ENCODE results near the gene ILK. TPM values are rescaled to one million over a fixed set of nuclear protein-coding genes. Genes with fewer than 3 reads are reported as not detected.

Gene ILK
- total and polyA plus RNA-seq, 2 donors (not counting 1 experiment from before 2014, with no cell fraction given), result 176 to 420 TPM

DNA sequence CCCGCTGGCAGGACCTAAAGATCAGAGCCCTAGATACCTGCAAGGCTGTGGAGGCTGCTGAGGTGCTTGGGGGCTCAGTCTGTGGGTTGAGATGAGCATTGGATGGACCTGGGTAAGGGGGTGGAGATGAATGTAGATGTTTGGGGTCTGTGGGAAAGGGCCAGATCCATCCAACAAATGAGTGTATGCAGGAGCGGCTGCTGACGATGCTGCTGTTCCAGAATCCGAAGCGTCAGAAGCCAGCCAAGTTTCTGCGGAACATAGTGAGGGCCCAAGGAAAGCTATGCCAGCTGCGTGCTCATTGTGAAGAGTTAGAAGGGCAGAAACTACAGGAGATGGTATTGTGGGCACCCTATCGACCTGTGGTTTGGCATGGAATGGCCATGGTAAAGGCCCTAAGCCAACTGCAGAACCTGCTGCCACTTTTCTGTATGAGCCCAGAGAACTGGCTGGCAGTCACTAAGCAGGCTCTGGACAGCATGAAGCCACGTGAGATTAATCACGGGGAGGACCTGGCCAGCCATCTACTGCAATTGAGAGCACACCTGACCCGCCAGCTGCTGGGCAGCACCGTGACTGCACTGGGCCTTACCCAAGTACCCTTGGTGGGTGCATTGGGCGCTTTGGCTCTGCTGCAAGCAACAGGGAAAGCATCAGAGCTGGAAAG, 36.7 kb upstream of the ILK start:
- no peak overlapping the region for H2AFZ ChIP-seq (ENCODE audit: low read length)
- no peaks in the 10 kb centered on the region for H3K36me3 ChIP-seq (ENCODE audit: control insufficient read depth, insufficient read depth, low read length)
- no peaks in the 10 kb centered on the region for H3K27me3 ChIP-seq (ENCODE audit: control insufficient read depth, insufficient read depth, low read length)
- no peak for DNase-seq (ENCODE audit: low read depth in 2 of 2)
- H3K4me3 ChIP-seq (replicated peaks in 1 of 4; ENCODE audit: control extremely low read depth in 1 of 4, insufficient read depth in 1 of 4, low read depth in 3 of 4, low read length in 4 of 4), result no peak overlapping the region
- peaks cover 4% of the 10 kb centered on the region for H3K4me1 ChIP-seq (ENCODE audit: control insufficient read depth, extremely low read depth, insufficient read depth, low read length)
- H3K4me2 ChIP-seq (ENCODE audit: extremely low read depth, insufficient read depth, low read length), result no peak overlapping the region
- no peaks in the 10 kb centered on the region for H3K9me3 ChIP-seq (ENCODE audit: control insufficient read depth, insufficient read depth, low read depth, low read length)
- H3K79me2 ChIP-seq (ENCODE audit: control insufficient read depth, insufficient read depth, low read length), result no peaks in the 10 kb centered on the region
- no peaks in the 10 kb centered on the region for H4K20me1 ChIP-seq (ENCODE audit: control insufficient read depth, extremely low read depth, insufficient read depth, low read length)
- no peak overlapping the region for H3K9ac ChIP-seq (ENCODE audit: insufficient read depth, low read length)
- TF ChIP-seq, protein P1, sequence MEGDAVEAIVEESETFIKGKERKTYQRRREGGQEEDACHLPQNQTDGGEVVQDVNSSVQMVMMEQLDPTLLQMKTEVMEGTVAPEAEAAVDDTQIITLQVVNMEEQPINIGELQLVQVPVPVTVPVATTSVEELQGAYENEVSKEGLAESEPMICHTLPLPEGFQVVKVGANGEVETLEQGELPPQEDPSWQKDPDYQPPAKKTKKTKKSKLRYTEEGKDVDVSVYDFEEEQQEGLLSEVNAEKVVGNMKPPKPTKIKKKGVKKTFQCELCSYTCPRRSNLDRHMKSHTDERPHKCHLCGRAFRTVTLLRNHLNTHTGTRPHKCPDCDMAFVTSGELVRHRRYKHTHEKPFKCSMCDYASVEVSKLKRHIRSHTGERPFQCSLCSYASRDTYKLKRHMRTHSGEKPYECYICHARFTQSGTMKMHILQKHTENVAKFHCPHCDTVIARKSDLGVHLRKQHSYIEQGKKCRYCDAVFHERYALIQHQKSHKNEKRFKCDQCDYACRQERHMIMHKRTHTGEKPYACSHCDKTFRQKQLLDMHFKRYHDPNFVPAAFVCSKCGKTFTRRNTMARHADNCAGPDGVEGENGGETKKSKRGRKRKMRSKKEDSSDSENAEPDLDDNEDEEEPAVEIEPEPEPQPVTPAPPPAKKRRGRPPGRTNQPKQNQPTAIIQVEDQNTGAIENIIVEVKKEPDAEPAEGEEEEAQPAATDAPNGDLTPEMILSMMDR (conservative IDR thresholded peaks at IDR 0.05 in 1 of 2, IDR thresholded peaks at IDR 0.05 in 1 of 2; ENCODE audit: low read depth in 1 of 2, low read length in 2 of 2), result no peak
- no peak overlapping the region for H3K27ac ChIP-seq (ENCODE audit: insufficient read depth, low read length)

DNA sequence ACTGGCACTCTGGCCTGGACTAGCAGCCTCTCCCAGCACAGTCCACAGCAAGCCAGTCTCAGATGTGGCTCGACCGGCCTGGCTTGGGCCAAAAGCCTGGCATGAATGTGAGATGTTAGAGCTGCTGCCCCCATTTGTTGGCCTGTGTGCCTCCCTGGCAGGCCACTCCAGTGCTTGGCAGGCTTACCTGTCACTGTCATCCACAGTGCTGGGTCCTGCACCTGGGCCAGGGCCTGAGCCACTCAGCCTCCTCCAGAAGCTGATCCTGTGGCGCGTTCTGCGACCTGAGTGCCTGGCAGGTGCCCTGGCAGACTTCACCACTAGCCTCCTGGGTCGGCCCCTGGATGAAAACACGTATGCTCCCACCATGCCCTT, 36.2 kb upstream of the ILK start:
- no peak for DNase-seq (ENCODE audit: low read depth in 2 of 2)
- no peaks in the 10 kb centered on the region for H3K9me3 ChIP-seq (ENCODE audit: control insufficient read depth, insufficient read depth, low read depth, low read length)
- H3K4me3 ChIP-seq (replicated peaks in 1 of 4; ENCODE audit: control extremely low read depth in 1 of 4, insufficient read depth in 1 of 4, low read depth in 3 of 4, low read length in 4 of 4), result no peak overlapping the region
- H3K4me2 ChIP-seq (ENCODE audit: extremely low read depth, insufficient read depth, low read length), result no peak overlapping the region
- no peaks in the 10 kb centered on the region for H3K79me2 ChIP-seq (ENCODE audit: control insufficient read depth, insufficient read depth, low read length)
- no peak overlapping the region for H2AFZ ChIP-seq (ENCODE audit: low read length)
- H4K20me1 ChIP-seq (ENCODE audit: control insufficient read depth, extremely low read depth, insufficient read depth, low read length), result no peaks in the 10 kb centered on the region
- H3K9ac ChIP-seq (ENCODE audit: insufficient read depth, low read length), result no peak overlapping the region
- TF ChIP-seq EZH2 (IDR thresholded peaks at IDR 0.05; ENCODE audit: low read length, missing control alignments), result no peak
- TF ChIP-seq, protein P1 (conservative IDR thresholded peaks at IDR 0.05 in 1 of 2, IDR thresholded peaks at IDR 0.05 in 1 of 2; ENCODE audit: low read depth in 1 of 2, low read length in 2 of 2), result no peak
- H3K27ac ChIP-seq (ENCODE audit: insufficient read depth, low read length), result no peak overlapping the region
- no peaks in the 10 kb centered on the region for H3K27me3 ChIP-seq (ENCODE audit: control insufficient read depth, insufficient read depth, low read length)
- no peaks in the 10 kb centered on the region for H3K36me3 ChIP-seq (ENCODE audit: control insufficient read depth, insufficient read depth, low read length)
- peaks cover 7% of the 10 kb centered on the region for H3K4me1 ChIP-seq (ENCODE audit: control insufficient read depth, extremely low read depth, insufficient read depth, low read length)

DNA sequence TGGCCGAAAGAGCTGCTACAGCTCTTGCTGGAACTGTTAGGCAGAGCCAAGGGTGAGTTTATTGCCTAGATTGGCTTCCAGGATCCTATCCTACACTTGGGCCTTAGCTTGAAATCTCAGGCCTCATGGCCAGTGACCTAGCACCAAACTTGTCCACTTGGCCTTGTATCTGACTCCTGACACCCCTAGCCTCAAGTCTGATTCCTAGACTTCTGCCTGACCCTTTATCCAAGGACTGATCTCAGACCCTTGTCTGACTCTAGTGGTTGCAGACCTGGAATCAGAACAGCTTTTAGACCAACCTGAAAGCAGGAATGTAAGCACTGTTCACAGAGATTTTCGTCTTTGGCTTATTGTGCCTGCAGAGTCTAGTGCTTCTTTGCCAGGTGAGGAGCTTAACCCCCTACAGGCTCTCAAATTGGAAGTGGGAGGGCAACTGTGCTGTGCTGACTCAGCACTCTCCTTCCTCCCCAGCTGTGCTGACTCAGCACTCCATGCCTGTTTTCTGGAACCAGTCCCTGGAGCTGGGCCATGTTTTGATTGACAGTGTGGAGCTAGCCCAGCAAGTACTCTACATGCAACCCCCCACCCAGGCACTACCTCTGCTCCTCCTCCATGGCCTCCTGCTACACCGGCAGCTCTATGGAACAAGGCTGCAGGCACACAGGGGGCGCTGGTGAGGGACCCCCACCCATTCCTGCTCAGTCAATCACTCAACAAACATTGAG, 35.2 kb upstream of the ILK start:
- DNase-seq (ENCODE audit: low read depth in 2 of 2), result peak; percentile 72 to 79
- Histone ChIP-seq H2AFZ (ENCODE audit: low read length) (no peak overlapping the region), H3K4me3 (replicated peaks in 1 of 4; ENCODE audit: control extremely low read depth in 1 of 4, insufficient read depth in 1 of 4, low read depth in 3 of 4, low read length in 4 of 4) (no peak overlapping the region), H3K79me2 (ENCODE audit: control insufficient read depth, insufficient read depth, low read length) (no peaks in the 10 kb centered on the region), H3K27ac (ENCODE audit: insufficient read depth, low read length) (no peak overlapping the region), H3K27me3 (ENCODE audit: control insufficient read depth, insufficient read depth, low read length) (no peaks in the 10 kb centered on the region), H3K4me2 (ENCODE audit: extremely low read depth, insufficient read depth, low read length) (no peak overlapping the region), H4K20me1 (ENCODE audit: control insufficient read depth, extremely low read depth, insufficient read depth, low read length) (no peaks in the 10 kb centered on the region), H3K4me1 (ENCODE audit: control insufficient read depth, extremely low read depth, insufficient read depth, low read length) (peaks cover 7% of the 10 kb centered on the region), H3K9ac (ENCODE audit: insufficient read depth, low read length) (no peak overlapping the region), H3K9me3 (ENCODE audit: control insufficient read depth, insufficient read depth, low read depth, low read length) (no peaks in the 10 kb centered on the region), H3K36me3 (ENCODE audit: control insufficient read depth, insufficient read depth, low read length) (no peaks in the 10 kb centered on the region)
- TF ChIP-seq, protein P1 (conservative IDR thresholded peaks at IDR 0.05 in 1 of 2, IDR thresholded peaks at IDR 0.05 in 1 of 2; ENCODE audit: low read depth in 1 of 2, low read length in 2 of 2), result no peak
- no peak for TF ChIP-seq EZH2 (IDR thresholded peaks at IDR 0.05; ENCODE audit: low read length, missing control alignments)
